ENCODE measurements around the gene PIGU. TPM values are rescaled to one million over a fixed set of nuclear protein-coding genes. Genes with fewer than 3 reads are reported as not detected.

PIGU gene
- total RNA-seq, 1 experiment from 2014 or later: 32.8 TPM

DNA sequence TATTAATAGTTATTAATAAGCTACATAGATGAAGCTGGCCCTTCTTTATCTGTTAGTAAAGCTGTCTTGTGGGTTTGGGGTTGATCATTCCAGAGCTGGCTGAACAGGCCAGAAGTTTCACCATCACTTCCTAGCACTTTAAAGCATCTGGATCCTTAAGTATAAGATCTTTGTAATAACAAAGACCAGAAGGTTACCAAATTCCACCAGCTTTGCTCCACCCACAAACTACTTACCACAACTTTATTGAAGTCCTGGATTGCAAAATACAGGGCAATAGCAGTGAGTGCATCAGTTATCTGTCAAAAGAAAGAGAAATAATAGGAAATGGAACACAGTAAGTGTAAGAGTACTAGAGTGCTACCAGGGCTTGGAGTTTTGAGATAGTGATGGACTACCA is 33.0 kb downstream of the PIGU start:
- Histone ChIP-seq H3K4me1 (ENCODE audit: insufficient read depth, low read length) (no peaks in the 10 kb centered on the region), H4K5ac (ENCODE audit: insufficient read length, low read depth, low read length) (no peak overlapping the region), H2BK12ac (ENCODE audit: insufficient read length, low read depth, low read length) (no peak overlapping the region), H2BK120ac (ENCODE audit: low read depth, low read length, poor library complexity, severe bottlenecking) (no peak overlapping the region), H3K4ac (ENCODE audit: low read depth, low read length) (no peak overlapping the region), H4K91ac (ENCODE audit: insufficient read length, low read depth, low read length) (no peak overlapping the region), H3K4me2 (ENCODE audit: insufficient read depth, insufficient read length, low read length) (no peak overlapping the region), H3K9ac (ENCODE audit: extremely low read depth, insufficient read length, low read length) (no peak overlapping the region), H3K79me1 (ENCODE audit: insufficient read depth, low read depth, low read length, poor library complexity, severe bottlenecking) (no peaks in the 10 kb centered on the region), H2BK5ac (ENCODE audit: insufficient read length, low read length) (no peak overlapping the region), H3K27me3 (ENCODE audit: insufficient read depth, low read length) (no peaks in the 10 kb centered on the region), H3K9me3 (ENCODE audit: control insufficient read depth, low read depth, low read length) (no peaks in the 10 kb centered on the region), H3K23ac (ENCODE audit: insufficient read length, low read depth, low read length) (no peak overlapping the region), H3K56ac (ENCODE audit: insufficient read length, low read depth, low read length) (no peak overlapping the region), H3K79me2 (ENCODE audit: insufficient read depth, low read length) (no peaks in the 10 kb centered on the region), H3K27ac (ENCODE audit: insufficient read length, low read depth, low read length) (no peak overlapping the region), H3K18ac (ENCODE audit: insufficient read length, low read depth, low read length) (no peak overlapping the region), H3K23me2 (ENCODE audit: insufficient read length, low read depth, low read length, poor library complexity, severe bottlenecking) (no peaks in the 10 kb centered on the region), H2BK15ac (ENCODE audit: low read depth, low read length) (no peak overlapping the region), H4K8ac (replicated peaks; ENCODE audit: insufficient read length, low read depth, low read length) (no peak overlapping the region), H4K20me1 (ENCODE audit: control insufficient read depth, insufficient read depth, insufficient read length) (no peaks in the 10 kb centered on the region), H2AK5ac (ENCODE audit: insufficient read length, low read length) (no peak overlapping the region), H3T11ph (ENCODE audit: low read length) (no peak overlapping the region), H3K14ac (ENCODE audit: insufficient read depth, low read length) (no peak overlapping the region), H2AFZ (ENCODE audit: low read length) (no peak overlapping the region), H2BK20ac (ENCODE audit: low read depth, low read length, poor library complexity, severe bottlenecking) (no peak overlapping the region)
- no peak for DNase-seq
- H3K27ac Mint-ChIP-seq: no peak overlapping the region
- H3K36me3 Mint-ChIP-seq (ENCODE audit: insufficient read depth in 1 of 3, low read depth in 3 of 3): 0 out of 7 replicates have a peak, but pooled peaks cover 0 to 4% (median 0%) of the 10 kb centered on the region in 3 experiments
- TF ChIP-seq, protein P1, sequence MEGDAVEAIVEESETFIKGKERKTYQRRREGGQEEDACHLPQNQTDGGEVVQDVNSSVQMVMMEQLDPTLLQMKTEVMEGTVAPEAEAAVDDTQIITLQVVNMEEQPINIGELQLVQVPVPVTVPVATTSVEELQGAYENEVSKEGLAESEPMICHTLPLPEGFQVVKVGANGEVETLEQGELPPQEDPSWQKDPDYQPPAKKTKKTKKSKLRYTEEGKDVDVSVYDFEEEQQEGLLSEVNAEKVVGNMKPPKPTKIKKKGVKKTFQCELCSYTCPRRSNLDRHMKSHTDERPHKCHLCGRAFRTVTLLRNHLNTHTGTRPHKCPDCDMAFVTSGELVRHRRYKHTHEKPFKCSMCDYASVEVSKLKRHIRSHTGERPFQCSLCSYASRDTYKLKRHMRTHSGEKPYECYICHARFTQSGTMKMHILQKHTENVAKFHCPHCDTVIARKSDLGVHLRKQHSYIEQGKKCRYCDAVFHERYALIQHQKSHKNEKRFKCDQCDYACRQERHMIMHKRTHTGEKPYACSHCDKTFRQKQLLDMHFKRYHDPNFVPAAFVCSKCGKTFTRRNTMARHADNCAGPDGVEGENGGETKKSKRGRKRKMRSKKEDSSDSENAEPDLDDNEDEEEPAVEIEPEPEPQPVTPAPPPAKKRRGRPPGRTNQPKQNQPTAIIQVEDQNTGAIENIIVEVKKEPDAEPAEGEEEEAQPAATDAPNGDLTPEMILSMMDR (conservative IDR thresholded peaks at IDR 0.05): no peak
- H3K4me3 Mint-ChIP-seq: no peak overlapping the region
- no peaks in the 10 kb centered on the region for H3K27me3 Mint-ChIP-seq (ENCODE audit: low read depth)
- H3K9me3 Mint-ChIP-seq: no peaks in the 10 kb centered on the region
- no peaks in the 10 kb centered on the region for H3K4me1 Mint-ChIP-seq
